Ureter (tissue), 1 donor: ENCODE results near the gene CRY2. TPM values are rescaled to one million over a fixed set of nuclear protein-coding genes. Genes with fewer than 3 reads are reported as not detected.
"Not testable (repeated sequence)": the region's sequence is repeated elsewhere in the genome, so short reads cannot be mapped to it uniquely, and the experiment has no call there.

Source experiments
- DNase-seq: peaks from one replicate; pipeline ENCODE4 v3.0.0-alpha.2; 2020; ENCODE audit warnings: low spot score
- total RNA-seq: library from RNA; stranded (reverse); gene quantifications from one replicate; pipeline ENCODE4 v1.2.4, GENCODE V29; 2023
- donor health status: DM: yes; HTN: yes; CAD: no.

CRY2 gene
- total RNA-seq, 1 donor from 2014 or later: 49.9 TPM

GRCh38 chr11:45811571-45812290 is 35.5 kb upstream of the CRY2 start:
- no peak for DNase-seq

- no peak for DNase-seq
Observed at GRCh38 chr11:45812581-45813548, 34.4 kb upstream of the CRY2 start.

GRCh38 chr11:45815747-45816146 is 31.5 kb upstream of the CRY2 start:
- no peak for DNase-seq

GRCh38 chr11:45816614-45817013 is 30.7 kb upstream of the CRY2 start:
- no peak for DNase-seq

GRCh38 chr11:45817191-45817590 is 30.1 kb upstream of the CRY2 start:
- no peak for DNase-seq

- no peak for DNase-seq
Observed at GRCh38 chr11:45818961-45819605, 28.2 kb upstream of the CRY2 start.

GRCh38 chr11:45820211-45820857 is 26.9 kb upstream of the CRY2 start:
- DNase-seq: no peak

- not testable (repeated sequence) for DNase-seq
Observed at GRCh38 chr11:45826492-45826891, 20.8 kb upstream of the CRY2 start.

GRCh38 chr11:45827123-45827522 is 20.2 kb upstream of the CRY2 start:
- DNase-seq: no peak

GRCh38 chr11:45828996-45829395 is 18.3 kb upstream of the CRY2 start:
- no peak for DNase-seq

GRCh38 chr11:45830596-45830995 is 16.7 kb upstream of the CRY2 start:
- no peak for DNase-seq

GRCh38 chr11:45832811-45833441 is 14.3 kb upstream of the CRY2 start:
- no peak for DNase-seq

- no peak for DNase-seq
Observed at GRCh38 chr11:45833761-45834160, 13.5 kb upstream of the CRY2 start.

GRCh38 chr11:45834298-45834756 is 12.9 kb upstream of the CRY2 start:
- no peak for DNase-seq

- DNase-seq: no peak
Observed at GRCh38 chr11:45839204-45839603, 8.1 kb upstream of the CRY2 start.

- DNase-seq: not testable (repeated sequence)
Observed at GRCh38 chr11:45840251-45840650, 7.0 kb upstream of the CRY2 start.

- DNase-seq: peak; percentile 92
Observed at GRCh38 chr11:45843158-45843924, 3.9 kb upstream of the CRY2 start.

GRCh38 chr11:45844822-45845578 is 2.3 kb upstream of the CRY2 start:
- DNase-seq: no peak

GRCh38 chr11:45846174-45846675 is 1.1 kb upstream of the CRY2 start:
- no peak for DNase-seq
